Activated CD4-positive, CD25-positive, alpha-beta regulatory T cell treated with anti-CD3 and anti-CD28 coated beads, Interleukin-2, amount 50 U/mL, for 72 hours (primary cell): ENCODE measurements around the gene LAMA5.

Experiments used
- DNase-seq: peaks from one replicate; pipeline ENCODE4 v3.0.0; 2021

Gene LAMA5

DNA sequence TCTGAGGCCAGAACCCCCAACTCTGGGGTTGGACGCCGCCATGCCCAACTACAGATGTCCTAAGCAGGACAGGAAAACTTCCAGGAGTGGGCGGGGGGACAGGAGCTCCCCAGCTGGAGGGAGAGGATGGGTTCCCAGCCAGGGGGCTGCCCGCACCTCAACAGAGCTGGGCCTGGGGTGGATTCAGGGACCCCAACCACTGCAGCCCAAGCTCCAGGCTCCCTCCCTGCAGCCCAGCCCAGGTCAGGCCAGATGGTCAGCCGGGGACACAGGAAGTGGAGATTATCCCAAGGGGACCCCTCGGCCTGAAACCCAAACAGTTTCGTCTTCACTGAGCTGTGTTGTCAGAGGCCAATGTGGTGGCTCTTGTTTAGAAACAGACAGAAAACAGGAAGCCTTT lies 9.4 kb downstream of the LAMA5 start:
- DNase-seq = no peak

DNA sequence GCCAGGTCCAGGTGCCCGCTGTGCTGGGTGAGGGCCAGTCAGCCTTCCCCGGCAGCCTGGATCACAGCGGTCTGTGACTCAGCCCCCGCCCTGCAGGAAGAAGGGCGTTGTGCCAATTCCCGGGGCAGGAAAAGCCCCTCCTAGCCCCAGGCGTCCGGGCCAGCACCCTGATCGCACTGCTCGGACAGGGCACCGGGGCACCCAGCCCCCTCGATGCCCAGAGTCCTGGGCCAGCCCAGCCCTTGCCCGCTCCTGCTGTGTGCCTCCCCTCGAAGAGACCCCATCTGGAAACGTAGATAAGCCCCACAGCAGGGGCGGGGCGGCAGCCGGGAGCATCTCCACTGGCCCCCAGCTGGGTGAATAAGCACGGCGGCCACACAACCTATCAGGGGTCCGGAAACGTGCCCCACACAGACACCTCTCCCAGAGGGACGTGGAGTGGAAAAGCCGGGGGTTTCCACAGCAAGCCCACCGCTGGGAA lies 9.9 kb downstream of the LAMA5 start:
- no peak for DNase-seq

DNA sequence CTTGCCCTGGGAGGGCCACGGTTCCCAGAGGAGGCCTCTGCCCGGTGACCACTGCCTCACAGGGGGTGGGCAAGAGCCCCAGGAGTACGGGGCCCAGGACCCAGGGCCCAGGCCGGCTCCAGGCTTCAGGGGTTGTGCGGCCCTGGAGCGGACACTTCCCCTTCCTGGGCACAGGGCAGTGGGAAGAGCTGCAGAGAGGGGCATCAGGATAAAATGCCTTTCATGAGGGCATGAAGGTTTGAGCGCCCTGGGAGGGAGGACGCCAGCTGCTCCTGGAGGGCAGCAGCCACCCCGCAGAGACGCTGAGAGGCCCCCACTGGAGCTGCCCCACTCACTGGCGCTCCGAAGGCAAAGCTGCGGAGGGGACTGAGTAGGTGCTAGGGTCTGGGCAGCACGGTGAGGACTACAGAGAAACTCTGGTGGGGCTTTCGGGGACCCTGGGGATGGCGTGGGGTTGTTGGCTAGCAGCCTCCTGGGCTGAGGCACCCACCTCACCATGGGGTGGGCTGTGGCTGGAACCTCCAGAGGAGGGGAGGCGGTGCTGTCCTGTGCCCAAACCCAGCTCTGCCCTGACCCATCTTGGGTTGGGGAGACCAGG lies 10.4 kb downstream of the LAMA5 start:
- DNase-seq = no peak

DNA sequence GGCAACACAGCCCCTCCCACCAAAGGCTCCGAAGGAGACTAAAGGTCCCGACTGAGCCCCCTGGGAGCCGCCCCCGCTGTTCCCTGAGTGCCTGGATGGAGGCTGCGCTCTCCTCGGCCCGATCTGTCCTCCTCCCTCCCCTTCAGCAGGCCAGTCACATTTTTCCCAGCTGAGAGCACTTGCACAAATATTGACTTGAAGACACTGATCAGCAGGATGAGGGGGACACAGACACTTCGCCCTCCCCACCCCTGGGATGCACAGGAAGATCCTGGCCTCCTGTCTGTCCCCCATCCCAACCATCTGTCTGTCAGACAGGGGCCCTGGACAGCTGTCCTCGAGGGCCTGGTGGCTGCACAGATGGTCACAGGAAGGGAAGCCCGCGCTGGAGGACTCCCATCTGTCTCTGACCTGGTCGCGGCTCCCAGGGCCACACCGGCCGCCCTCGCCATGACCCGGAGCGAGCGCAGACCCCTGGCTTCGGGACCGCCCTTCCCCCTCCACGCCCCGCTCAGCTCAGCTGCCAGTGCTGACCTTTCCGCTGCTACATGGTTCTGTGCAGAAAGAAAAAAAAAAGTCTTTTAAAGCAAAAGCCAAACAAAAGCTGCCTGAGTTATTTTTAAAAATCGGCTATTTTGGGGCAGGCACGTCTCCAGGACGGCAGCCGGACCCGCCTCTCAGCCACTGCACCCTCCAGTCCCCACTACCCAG lies 11.1 kb downstream of the LAMA5 start:
- no peak for DNase-seq

DNA sequence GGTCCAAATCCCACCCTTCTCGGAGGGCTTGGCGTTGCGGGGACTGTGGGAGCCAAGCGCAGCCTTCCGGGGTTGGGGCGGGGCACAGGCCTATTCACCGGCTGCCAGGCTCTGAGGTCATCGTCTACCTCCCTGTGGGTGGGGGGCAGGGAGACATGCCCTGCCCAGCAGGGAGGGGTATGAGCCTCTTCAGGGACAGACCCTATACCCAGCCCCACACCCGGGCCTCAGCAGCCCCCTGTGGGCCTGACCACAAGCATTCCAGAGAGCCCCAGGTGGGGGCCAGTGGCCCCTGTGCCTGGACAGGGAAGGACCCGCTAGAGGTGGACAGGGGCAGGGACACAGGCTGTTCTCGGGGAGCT lies 11.6 kb downstream of the LAMA5 start:
- no peak for DNase-seq

DNA sequence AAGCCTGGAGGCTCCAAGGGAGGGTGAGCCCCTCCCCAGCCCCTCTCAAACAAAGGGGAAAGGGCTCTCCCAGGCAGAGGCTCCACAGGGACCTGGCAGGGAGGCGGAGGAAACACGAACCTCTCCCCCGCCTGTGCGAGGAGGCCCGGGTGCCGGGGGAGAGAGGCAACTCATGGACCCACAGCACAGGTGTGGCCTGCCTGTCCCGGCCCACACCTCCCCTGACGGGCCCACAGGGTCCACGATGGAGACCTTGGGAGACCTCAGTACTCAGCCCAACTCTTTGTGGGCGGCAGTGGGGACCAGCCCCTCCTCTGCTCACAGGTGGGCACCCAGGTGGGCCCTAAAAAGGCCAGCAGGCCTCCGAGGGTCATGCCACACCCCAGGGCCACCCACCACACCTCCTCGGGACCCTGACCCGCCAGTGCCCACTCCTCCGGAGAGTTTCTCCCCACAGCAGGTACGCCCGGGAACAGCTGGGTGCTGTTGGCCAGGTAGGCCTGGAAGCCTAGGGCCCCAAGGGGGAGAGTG lies 12.2 kb downstream of the LAMA5 start:
- DNase-seq = no peak

DNA sequence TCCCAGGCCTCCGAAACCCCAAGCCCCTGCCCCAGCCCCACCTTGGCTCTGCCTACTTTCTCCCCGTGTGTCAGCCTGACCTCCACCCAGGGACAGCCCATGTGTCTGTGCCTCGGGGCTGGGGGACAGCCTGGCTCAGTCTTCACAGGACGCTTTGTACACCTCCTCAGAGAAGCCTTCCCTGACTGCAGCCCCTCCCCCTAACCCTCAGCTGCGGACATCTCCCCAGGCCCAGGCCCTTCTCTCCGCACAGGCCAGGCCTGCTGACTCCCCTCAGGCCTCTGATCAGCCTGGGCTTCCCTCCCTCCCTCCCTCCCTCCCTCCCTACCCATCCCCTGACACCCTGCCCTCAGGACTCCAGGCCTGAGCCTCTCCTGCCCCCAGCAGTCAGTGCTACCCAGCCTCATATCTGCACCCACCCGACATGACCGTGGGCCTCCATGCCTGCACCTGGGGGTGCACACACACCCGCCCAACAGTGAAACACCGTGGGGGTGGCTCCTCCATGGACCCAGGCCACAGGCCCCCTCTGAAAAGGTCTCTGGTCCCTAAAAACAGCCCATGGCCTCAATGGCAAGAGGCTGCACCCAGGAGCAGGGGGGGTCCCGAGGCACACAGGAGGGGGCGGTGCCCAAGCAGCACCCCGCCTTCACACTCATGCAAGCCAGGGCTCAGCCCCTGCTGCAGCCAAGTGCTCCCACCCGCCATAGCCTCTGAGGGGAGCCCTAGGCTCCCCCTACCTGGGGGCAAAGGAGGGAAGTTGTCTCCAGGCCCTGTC lies 12.9 kb downstream of the LAMA5 start:
- no peak for DNase-seq

DNA sequence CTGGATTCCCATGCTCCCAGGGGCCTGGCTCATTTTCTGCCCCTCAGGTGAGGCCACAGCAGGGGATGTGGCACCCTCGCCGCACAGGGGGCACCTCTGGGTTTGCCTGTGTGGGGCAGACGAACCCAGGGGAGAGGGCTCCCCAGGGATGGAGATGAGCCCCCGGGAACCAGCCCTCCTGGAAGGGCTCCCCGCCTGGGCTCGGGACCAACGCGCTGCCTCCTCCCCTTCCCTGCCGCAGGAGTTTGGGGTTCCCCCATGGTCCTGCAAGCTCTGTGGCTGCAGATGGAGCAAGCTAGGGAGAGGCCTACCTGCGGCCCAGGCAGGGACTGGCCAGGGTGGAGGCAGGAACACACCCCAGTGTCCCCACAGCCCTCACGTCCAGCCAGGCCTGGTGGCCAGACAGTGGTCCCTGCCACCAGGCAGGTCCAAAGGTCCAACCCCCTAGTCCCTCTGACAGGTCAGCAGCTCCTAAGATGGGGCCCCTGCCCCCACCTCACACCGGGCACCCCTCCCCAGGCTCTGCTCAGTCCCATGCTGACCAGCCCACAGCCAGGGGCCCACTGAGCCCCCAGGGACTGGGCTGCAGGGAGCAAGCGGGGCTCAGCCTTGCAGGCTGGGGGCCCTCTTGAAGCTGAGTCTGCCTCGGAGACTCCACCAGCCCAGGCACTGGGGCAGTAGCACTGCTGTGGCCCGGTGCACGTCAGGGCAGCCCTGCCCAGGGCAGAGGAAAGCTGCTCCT lies 13.7 kb downstream of the LAMA5 start:
- no peak for DNase-seq

DNA sequence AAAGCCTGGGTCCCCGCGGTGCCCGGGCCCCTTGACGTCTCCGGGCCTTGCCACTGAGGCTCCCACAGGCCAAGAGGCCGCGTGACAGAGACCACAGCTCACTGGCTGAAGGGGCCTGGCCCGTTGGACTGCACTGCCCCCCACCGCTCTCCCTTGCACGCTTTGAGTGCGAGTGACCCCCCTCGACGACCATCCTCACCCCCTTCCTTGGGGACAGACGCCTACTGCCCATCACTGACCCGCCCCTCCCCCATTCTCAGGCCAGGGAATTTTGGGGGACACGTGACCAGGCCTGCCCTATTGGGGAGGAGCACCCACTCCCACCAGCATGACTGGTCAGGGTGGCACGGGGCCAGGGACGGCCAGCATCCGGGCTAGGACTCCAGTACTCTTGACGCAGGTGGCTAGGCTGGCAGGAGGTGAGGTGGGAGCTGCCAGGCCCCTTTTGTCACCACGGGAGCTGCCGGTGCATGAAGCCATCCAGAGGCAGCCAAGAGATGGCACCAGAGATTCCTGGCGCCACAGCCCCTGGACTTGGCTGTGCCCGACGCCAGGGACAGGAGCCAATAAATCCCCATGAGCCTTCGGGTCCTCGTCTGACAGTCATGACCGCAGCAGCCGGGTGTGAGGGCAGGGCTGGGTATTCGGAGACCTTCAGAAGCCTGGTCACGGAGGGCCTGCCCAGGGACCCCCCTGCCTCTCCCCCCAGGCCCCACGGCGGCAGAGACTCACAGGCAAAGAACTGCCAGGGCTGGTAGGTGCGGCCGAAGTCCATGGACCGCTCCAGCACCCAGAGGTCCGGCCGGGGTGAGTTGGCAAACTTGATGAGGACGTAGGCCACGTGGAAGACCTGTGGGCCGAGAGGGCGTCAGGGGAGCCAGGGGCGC lies 14.5 kb downstream of the LAMA5 start:
- DNase-seq = no peak

DNA sequence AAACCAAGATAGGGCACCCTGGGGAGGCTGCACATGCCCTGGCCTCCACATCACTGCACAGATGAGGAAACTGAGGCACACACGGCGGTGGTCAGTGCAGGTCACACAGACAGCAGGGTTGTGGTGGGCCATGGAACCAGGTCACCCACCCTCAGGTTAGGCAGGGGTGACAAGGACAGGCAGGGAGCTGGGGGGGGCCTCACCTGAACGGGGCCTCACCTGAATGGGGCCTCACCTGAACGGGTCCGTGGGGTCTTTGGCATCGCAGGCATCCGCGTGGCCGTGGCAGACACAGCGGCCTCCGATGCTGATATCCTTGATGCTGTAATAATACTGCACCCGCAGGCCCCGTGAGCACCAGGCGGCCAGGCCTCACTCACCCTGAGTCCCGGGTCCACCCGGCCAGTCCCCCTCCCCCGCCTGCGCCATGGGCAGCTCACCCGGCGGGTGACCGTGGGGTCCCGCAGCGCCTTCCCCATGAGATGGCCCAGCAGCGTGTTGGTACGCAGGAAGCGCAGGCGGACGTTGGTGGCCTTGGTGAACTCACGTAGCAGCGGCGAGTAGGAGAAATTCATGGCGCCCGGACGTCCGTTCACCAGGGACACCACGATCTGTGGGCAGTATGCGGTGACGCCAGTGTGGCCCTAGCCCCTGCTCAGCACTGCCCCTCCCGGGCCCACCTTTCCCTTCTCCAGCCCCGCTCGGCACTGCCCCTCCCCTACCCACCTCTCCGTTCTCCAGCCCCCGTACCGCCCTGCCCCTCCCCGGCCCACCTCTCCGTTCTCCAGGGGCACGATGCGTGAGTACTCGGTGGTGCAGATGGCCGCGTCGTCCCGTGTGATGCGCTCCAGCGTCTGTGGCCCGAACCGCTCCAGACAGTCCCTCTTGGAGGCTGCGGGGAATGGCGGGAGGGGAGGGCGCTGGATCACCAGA lies 15.4 kb downstream of the LAMA5 start:
- DNase-seq = no peak

DNA sequence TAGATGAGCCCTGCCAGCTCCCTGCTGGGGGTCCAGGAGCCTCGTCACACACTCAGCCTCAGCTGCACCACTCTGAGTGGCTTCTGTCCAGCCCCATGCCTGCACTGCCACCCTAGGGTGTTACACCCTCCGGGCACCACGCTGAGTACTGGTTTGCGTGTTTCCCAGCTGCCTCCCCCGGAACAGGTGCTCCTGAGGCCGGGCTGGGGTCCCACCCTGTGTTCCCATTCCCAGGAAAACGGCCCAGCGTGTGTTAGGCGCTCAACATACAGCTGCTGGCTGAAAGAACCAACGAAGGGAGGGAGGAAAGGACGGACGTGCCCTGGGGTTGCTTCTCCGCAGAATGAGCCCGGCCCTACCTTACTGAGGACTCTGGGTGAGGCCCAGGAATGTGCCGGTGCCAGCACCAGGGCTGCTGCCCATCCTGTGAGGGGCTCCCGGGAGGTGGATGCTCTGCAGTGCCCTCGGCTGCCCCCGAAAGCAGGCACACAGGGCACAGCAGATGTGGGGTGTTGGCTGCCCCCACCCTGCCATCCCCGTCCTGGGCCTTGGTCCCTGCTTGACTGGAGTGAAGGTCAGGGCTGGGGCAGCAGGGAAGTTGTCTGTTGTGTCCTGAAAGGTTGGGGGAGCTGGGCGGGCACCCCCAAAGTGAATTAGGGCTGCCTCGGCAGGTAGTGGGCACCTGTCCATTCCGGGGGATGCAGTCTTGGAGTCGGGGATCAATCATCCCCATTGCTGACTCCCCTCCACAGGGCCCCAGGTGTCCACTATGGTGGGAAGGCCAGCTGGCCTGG lies 16.3 kb downstream of the LAMA5 start:
- DNase-seq = no peak

DNA sequence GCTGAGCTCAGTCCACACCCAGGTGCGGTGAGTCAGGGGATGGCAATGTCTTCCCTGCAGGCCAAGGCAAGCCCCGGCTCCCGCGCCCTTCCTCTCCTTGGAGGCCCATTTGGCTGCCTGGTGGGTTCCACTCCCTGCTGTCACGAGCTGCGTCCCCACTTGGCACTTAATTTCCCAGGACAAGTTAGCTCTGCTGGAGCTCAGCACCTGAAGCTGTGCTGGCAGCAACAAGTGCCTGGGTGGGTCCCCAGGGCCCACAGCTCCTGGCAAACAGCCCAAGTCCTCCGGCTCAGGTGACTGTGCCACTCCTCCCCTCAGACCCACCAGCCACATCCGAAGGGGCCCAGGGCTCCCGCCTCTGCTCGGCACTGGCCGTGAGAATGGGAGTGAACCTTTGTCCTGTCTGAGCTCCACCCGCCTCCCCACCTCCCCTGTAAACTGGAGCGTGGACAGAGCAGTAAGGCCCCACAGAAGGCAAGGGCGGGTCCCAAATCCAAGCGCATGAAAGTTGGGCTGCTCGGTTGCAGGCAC lies 16.9 kb downstream of the LAMA5 start:
- DNase-seq = no peak

DNA sequence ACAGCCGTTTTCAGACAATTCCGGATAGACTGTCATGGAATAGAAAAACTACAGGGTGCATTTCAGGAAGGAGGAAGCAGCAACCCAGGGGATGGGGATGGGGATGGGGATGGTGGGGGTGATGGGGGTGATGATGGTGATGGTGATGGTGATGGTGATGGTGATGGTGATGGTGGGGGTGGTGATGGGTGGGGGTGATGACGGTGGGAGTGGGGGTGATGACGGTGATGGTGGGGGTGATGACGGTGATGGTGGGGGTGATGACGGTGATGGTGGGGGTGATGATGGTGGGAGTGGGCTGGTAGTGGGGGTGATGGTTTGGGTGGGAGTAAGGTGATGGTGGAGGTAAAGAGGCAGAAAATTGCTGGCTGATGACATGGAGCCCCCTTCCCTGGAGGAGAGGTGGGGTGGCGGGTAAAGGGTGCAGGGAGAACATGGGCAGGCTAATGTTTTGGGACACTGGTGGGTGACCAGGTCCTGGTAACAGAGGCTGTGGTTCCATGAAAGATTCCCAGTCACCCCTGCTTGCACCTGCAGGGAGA lies 17.5 kb downstream of the LAMA5 start:
- DNase-seq = no peak

DNA sequence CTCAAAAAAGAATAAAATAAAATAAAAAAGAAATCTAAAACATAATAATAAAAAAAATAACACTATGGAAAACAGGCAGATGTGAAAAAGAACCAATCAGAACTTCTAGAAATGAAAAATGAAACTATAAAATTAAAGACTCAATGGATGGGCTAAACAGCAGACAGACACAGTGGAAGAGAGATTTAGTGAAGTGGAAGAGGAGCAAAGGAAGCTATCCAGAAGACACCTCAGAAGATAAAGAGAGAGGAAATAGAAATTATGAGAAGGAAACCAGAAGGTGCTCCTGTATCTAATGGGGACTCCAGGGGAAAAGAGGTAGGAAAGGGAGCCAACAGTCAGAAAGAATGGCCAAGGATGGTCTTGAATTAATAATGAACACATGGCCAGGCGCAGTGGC lies 18.5 kb downstream of the LAMA5 start:
- no peak for DNase-seq

DNA sequence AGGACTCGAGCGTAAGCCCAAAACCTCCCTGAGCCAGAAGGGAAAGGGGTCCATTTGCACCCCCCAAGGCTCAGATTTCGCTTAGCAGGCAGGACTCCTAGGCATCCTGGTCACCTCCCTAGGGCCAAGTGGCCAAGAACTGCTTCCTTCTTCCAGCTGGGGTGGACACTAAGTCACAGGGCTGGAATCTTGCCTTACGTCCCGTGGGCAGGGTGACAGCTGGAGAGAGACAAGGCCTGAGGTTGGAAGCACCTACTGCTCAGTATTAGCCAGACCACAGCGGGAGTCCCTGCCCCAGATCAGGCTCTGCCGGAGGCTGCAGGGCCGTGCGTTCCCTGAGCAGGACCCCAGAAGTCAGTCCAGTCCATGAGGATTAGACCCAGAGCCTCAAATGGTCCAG lies 19.7 kb downstream of the LAMA5 start:
- no peak for DNase-seq

DNA sequence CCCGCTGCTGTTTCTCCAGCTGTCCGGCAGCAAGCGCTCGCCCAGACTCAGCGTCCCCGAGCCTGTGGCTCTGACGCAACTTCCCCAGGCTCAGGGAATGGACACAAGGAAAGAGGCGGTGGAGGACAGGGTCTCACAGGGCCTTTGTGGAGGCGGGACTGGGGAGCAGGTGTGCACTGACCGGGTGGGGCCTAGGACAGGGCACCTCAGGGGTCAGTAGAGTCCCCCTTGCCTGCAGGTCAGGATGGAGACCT lies 20.0 kb downstream of the LAMA5 start:
- DNase-seq = no peak

DNA sequence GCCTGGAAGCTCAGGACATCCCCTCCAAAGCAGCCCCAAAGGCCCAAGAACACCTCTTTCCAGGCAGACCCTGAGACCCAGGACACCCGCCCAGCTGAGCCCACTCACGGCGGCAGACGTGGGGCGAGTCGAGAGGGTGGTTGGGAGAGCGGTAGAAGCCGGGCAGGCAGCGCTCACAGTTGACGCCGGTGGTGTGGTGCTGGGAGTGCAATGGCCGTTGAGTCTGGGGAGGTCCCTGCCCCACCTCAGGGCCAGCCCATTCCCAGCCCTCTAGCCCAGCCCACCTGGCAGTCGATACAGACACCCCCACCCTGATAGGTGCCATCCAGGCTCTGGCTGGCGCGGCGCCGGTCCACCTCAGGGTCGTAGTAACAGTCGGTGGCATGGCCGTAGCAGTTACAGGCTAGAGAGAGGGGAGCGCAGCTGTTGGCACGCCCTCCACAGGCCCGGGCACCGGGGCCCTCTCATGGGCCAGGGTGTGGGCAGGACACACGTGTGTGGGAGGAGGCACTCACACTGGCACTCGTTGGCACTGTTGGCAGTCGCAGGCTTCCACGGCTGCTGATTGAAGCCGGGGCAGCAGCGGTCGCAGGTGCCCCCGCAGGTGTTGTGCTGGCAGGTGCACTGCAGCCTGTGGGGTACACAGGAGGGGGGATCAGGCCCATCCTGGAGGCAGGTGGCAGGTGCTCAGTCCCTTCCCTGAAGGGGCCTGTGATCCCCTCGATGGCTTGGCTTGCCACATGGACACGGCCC lies 20.5 kb downstream of the LAMA5 start:
- DNase-seq = no peak

DNA sequence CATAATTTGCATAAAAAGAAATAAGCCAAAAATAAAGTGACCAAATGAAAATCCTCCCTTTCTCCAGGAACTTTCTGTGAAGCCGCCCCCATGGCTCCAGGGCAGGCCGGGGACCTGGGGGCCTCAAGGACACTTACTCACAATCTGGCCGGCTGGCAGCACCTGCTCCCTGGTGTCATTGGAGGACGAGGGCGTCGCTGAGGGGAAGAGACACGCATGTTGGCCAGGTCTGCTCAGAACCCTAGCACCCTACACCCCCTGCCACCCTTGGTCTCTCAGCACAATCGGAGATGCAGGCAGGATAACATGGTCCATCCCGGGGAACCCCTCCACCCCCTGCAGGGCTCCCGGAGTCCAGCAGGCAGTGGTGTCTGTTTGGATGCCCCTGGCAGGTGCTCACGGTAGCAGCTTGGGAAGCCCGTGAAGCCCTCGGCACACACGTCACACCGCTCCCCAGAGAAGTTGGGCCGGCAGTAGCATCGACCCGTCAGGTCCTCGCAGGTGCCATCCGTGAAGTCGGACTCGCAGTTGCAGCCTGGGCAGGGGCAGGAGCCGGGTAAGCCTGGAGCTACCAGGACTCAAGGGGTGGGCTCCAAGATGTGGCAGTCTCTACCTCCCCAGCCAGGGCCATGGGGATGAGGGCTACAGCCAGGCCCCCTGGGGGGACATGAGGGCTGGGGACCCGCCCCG lies 21.3 kb downstream of the LAMA5 start:
- no peak for DNase-seq
